ENCODE measurements around the gene URB1. TPM values are rescaled to one million over a fixed set of nuclear protein-coding genes. Genes with fewer than 3 reads are reported as not detected.

The URB1 gene
- total and polyA plus RNA-seq, 2 of the 8 experiments (the other 6 are each of a cell fraction or from before 2014, with no cell fraction given) = 8.1 to 28.9 TPM

- no peaks in the 10 kb centered on the region for H3K9me3 ChIP-seq (ENCODE audit: insufficient read depth in 2 of 2, low read depth in 1 of 2, low read length in 1 of 2)
- H3K79me1 ChIP-seq (ENCODE audit: low read depth, low read length) = no peaks in the 10 kb centered on the region
- H2BK120ac ChIP-seq (replicated peaks; ENCODE audit: low read depth, low read length) = no peak overlapping the region
- H3K56ac ChIP-seq (replicated peaks; ENCODE audit: insufficient read length, low read depth, low read length) = no peak overlapping the region
- no peak overlapping the region for H3K4me3 ChIP-seq (ENCODE audit: extremely low read depth in 1 of 4, insufficient read depth in 2 of 4, low read depth in 3 of 4, low read length in 4 of 4)
- no peak overlapping the region for H3K14ac ChIP-seq (ENCODE audit: insufficient read length)
- no peak overlapping the region for H2BK20ac ChIP-seq (ENCODE audit: low read length)
- H3K9ac ChIP-seq (replicated peaks in 1 of 4; ENCODE audit: extremely low read depth in 1 of 4, low read depth in 3 of 4, low read length in 3 of 4) = no peak overlapping the region
- H3K36me3 ChIP-seq (ENCODE audit: control insufficient read depth in 2 of 4, insufficient read depth in 4 of 4, low read length in 3 of 4) = no peaks in the 10 kb centered on the region
- ChIA-PET POLR2A (ENCODE audit: partially characterized antibody) (interaction anchor here (1.8 kb wide), 1 partner anchor 10 kb away, joined by 6 read pairs; the partner anchor contains the start of gene URB1), CTCF (ENCODE audit: partially characterized antibody) (interaction anchor here (0.6 to 12.7 kb wide), 33 partner anchors 8 to 432 kb away, joined by 3 to 112 read pairs (median 5); no protein-coding TSS in a partner anchor)
- H2BK12ac ChIP-seq (ENCODE audit: low read depth, low read length) = no peak overlapping the region
- no peak overlapping the region for H4K8ac ChIP-seq (ENCODE audit: extremely low read depth, insufficient read depth, low read length)
- H4K20me1 ChIP-seq (replicated peaks in 1 of 2; ENCODE audit: control insufficient read depth in 1 of 2, insufficient read depth in 2 of 2, low read length in 2 of 2) = no peaks in the 10 kb centered on the region
- H2AFZ ChIP-seq (ENCODE audit: low read length) = no peak overlapping the region
- H2BK5ac ChIP-seq (ENCODE audit: low read depth, low read length) = no peak overlapping the region
- H3K27ac ChIP-seq (ENCODE audit: low read depth, low read length) = no peak overlapping the region
- no peak overlapping the region for H4K91ac ChIP-seq (replicated peaks; ENCODE audit: insufficient read length, low read length)
- H3K23me2 ChIP-seq (ENCODE audit: low read depth, low read length) = no peaks in the 10 kb centered on the region
- H3K4me2 ChIP-seq (ENCODE audit: insufficient read depth in 1 of 2, low read depth in 2 of 2, low read length in 2 of 2) = no peak overlapping the region
- H2BK15ac ChIP-seq (ENCODE audit: low read length) = no peak overlapping the region
- H3K27me3 ChIP-seq (replicated peaks in 1 of 4; ENCODE audit: control insufficient read depth in 3 of 4, extremely low read depth in 1 of 4, insufficient read depth in 3 of 4, low read length in 3 of 4) = no peaks in the 10 kb centered on the region
- no peak overlapping the region for H3K23ac ChIP-seq (ENCODE audit: insufficient read length)
- no peak overlapping the region for H3K18ac ChIP-seq (ENCODE audit: extremely low read depth, low read length)
- no peak overlapping the region for H2AK5ac ChIP-seq (ENCODE audit: low read depth, low read length)
- H3K4me1 ChIP-seq (replicated peaks in 1 of 4; ENCODE audit: control insufficient read depth in 3 of 4, insufficient read depth in 4 of 4, low read length in 3 of 4) = no peaks in the 10 kb centered on the region; a peak in 1 of 7 replicates
- H3K79me2 ChIP-seq (ENCODE audit: control insufficient read depth in 1 of 2, insufficient read depth in 2 of 2, low read length in 2 of 2) = no peaks in the 10 kb centered on the region
- peak; percentile 84 for FAIRE-seq
- 27% methylated on average over 5 of the region's 5 CpGs; no CpG with 5 or more reads in 1 of the 2 experiments for WGBS, 2 experiments (ENCODE audit: extremely low coverage in 1 of 2, insufficient coverage in 1 of 2, insufficient read length in 1 of 2, insufficient replicate concordance in 2 of 2, low coverage in 1 of 2, low lambda C conversion rate in 2 of 2, missing lambda C conversion rate in 1 of 2)
- H3K4ac ChIP-seq (replicated peaks; ENCODE audit: insufficient read length, low read depth, low read length) = no peak overlapping the region
- DNase-seq (ENCODE audit: low read depth in 1 of 2, low spot score in 2 of 2) = peak in 1 of 2 experiments; percentile 63
- H4K5ac ChIP-seq (ENCODE audit: insufficient read length, low read depth, low read length) = no peak overlapping the region
- TF ChIP-seq TEAD4 (IDR thresholded peaks at IDR 0.05; ENCODE audit: low read depth, low read length) (peak; percentile 59; the same call in 1 of the 2 replicates), PHF8 (conservative IDR thresholded peaks at IDR 0.05; ENCODE audit: low read depth, low read length) (no peak), FOSL1 (IDR thresholded peaks at IDR 0.05; ENCODE audit: insufficient read depth, low read depth, low read length) (no peak), KDM4A (IDR thresholded peaks at IDR 0.05; ENCODE audit: low read depth, low read length, severe bottlenecking) (no peak), BCL11A (IDR thresholded peaks at IDR 0.05; ENCODE audit: low read depth in 2 of 2, low read length in 2 of 2) (no peak)
These were observed 10.5 kb upstream of the URB1 start for GRCh38 chr21:32403201-32403777.
